GM12801 (cell line): ENCODE measurements around the gene DIPK2A.

Experiments used
- TF ChIP-seq, protein P1 (sequence below): IDR thresholded peaks from one replicate; pipeline ENCODE4 v1.5.1; 2011; ENCODE audit warnings: control low read depth; ENCODE audit not compliant: insufficient read length; ENCODE audit errors: extremely low read depth

Gene DIPK2A

DNA sequence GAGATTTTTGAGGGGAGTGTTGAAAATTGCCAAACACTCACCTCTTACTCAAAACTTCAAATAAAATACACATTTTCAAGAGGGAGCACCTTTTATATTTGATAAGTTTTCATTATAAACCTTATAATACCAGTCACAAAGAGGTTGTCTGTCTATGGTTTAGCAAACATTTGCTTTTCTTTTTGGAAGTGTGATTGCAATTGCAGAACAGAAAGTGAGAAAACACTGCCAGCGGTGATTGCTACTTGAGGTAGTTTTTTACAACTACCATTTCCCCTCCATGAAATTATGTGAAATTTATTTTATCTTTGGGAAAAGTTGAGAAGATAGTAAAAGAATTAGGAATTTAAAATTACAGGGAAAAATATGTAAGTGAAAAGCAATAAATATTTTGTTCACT, 20.1 kb downstream of the DIPK2A start:
- TF ChIP-seq, protein P1, sequence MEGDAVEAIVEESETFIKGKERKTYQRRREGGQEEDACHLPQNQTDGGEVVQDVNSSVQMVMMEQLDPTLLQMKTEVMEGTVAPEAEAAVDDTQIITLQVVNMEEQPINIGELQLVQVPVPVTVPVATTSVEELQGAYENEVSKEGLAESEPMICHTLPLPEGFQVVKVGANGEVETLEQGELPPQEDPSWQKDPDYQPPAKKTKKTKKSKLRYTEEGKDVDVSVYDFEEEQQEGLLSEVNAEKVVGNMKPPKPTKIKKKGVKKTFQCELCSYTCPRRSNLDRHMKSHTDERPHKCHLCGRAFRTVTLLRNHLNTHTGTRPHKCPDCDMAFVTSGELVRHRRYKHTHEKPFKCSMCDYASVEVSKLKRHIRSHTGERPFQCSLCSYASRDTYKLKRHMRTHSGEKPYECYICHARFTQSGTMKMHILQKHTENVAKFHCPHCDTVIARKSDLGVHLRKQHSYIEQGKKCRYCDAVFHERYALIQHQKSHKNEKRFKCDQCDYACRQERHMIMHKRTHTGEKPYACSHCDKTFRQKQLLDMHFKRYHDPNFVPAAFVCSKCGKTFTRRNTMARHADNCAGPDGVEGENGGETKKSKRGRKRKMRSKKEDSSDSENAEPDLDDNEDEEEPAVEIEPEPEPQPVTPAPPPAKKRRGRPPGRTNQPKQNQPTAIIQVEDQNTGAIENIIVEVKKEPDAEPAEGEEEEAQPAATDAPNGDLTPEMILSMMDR = no peak

DNA sequence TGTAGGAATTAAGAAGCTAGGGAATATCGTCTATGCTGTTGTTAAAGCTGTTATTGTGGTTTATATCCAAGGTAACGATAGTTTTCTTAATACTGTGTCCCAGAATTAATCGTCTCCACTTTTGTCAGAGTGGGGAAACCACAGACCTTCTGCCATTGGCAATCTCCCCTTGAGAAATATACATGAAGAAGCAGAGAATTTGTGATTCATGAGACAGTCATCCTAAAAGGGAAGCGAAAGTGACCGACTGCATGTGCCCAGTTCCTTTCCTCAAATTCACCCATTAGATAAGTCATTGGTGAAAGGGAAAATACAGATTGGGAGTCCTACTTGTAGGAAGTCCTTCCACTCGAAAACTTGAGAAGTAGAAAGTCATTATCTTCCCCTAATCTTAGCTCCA, 26.6 kb downstream of the DIPK2A start:
- TF ChIP-seq, protein P1 = no peak

DNA sequence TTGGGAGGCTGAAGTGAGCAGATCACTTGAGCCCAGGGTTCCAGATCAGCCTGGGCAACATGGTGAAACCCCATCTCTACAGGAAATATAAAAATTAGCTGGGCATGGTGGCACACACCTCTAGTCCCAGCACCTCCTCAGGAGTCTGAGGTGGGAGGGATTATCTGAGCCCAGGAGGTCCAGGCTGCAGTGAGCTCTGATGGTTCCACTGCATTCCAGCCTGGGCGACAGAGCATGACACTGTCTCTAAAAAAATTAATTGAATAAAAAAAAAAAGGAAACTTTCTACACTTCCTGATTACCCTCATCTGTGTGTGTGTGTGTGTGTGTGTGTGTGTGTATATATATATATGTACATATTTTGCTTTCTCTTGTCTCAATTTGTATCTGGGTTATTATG, 31.4 kb downstream of the DIPK2A start:
- TF ChIP-seq, protein P1 = no peak

DNA sequence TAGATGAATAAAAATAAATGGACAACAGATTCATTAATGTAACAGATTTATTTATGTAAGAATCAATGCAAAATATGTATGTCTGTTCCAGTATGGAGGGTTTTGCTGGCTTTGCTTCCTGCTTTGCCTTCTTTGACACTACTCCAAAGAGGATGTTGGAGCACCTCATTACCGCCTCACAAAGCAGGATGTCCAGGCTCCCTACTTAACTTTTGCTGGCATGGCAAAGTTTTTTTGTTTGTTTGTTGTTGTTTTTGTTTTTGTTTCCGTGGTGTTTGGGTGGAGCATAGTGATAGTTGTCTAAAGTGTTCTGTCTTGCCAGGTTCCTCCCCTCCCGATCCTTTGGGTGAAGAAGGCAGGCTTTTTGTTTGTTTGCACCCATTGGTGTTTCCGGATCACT, 38.7 kb downstream of the DIPK2A start:
- TF ChIP-seq, protein P1 = no peak

DNA sequence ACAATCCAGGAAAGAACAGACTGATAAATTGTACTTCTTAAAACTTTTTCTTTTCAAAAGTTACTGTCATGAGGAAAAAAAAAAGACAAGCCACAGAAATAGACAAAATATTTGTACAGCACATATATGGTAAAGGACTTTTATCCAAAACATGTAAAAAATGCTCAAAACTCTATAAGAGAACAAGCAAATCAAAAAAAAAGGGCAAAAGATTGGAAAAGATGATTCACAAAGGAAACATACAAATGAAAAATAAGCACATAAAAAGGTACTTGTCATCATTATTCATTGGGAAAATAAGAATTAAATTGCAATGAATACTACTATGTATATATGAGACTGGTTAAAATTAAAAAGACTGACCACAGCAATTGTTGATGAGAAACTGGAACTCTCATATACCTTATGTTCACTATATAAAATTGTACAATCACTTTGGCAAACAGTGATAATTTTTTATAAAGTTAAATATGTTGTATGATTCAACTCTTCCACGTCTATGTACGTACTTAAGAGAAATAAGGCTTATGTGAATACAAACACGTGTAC, 39.7 kb downstream of the DIPK2A start:
- TF ChIP-seq, protein P1 = no peak

DNA sequence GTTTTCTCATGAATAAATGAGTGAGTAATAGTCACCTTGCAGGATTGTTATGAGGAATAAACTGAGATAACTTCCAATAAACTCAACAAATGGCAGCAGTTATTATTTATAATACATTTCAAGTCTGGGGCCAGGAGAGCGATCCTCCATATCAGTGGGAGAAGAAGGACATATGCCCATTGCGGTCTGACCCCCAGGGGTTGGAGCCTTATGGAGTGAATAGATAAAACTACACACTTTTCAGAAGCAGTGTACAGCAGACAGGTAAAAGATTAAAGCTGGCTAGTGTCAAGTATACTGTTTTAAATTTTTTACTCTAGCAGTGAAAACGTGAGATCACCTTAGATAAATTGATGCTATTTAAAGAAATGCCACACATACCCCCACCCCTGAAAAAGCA, 43.5 kb downstream of the DIPK2A start:
- TF ChIP-seq, protein P1 = no peak

DNA sequence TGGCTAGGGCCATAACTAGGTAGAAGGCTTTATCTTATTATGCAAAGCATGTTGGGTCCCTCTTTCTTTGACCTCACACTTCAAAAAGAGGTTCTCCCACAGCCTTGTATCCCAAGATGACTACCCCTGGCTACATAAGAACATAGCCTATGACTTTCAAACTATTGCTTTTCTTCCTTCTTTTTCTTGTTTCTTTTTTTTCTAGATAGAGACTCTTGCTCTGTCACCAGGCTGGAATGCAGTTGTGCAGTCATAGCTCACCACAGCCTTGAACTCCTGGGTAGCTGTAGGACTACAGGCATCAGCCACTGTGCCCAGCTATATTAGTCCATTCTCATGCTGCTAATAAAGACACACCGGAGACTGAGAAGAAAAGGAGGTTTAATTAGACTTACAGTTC, 47.2 kb downstream of the DIPK2A start:
- TF ChIP-seq, protein P1 = no peak
